ENCODE data around the gene CPT2.

The CPT2 gene

GRCh38 chr1:53220171-53220961 lies 23.7 kb downstream of the CPT2 start, which contains the start of gene CZIB:
Gene CZIB (minus strand): TSS chr1:53220634. CDS start chr1:53220575, 59 bp downstream.
- TF ChIP-seq ELF4 (IDR thresholded peaks at IDR 0.05) = peak; percentile 70; the same call in 1 of the 2 replicates
- no peak for TF ChIP-seq FOXA1 (IDR thresholded peaks at IDR 0.05)
- no peak for TF ChIP-seq SUZ12 (IDR thresholded peaks at IDR 0.05)
- peak; percentile 4; the same call in 1 of the 2 replicates for TF ChIP-seq CTBP1 (IDR thresholded peaks at IDR 0.05; ENCODE audit: borderline replicate concordance)
- no peak for TF ChIP-seq LEF1 (IDR thresholded peaks at IDR 0.05; ENCODE audit: borderline replicate concordance)
- no peak for TF ChIP-seq HDGF (IDR thresholded peaks at IDR 0.05; ENCODE audit: borderline replicate concordance)
- no peak for TF ChIP-seq PKNOX1 (IDR thresholded peaks at IDR 0.05)
- DNase-seq (ENCODE audit: extremely low spot score) = peak; percentile 90
- CTCF ChIA-PET = no interaction called here
- POLR2A ChIA-PET = interaction anchor here (1.3 to 2.2 kb wide), 7 partner anchors 10 to 34 kb away, joined by 4 to 10 read pairs (median 5); partner anchors contain the start of genes CPT2 and MAGOH

GRCh38 chr1:53220962-53221286 lies 24.3 kb downstream of the CPT2 start:
- ChIA-PET POLR2A (interaction anchor here (1.3 to 2.2 kb wide), 7 partner anchors 9 to 35 kb away, joined by 4 to 10 read pairs (median 5); partner anchors contain the start of genes CPT2 and MAGOH), CTCF (no interaction called here)
- DNase-seq (ENCODE audit: extremely low spot score) = no peak
- no peak for TF ChIP-seq ZNF384 (IDR thresholded peaks at IDR 0.05)
- TF ChIP-seq BHLHE40 (IDR thresholded peaks at IDR 0.05; ENCODE audit: borderline replicate concordance) = no peak
- TF ChIP-seq PKNOX1 (IDR thresholded peaks at IDR 0.05) = no peak

GRCh38 chr1:53237638-53238037 lies 41.0 kb downstream of the CPT2 start:
- TF ChIP-seq HDGF (IDR thresholded peaks at IDR 0.05; ENCODE audit: borderline replicate concordance) (no peak), SP1 (IDR thresholded peaks at IDR 0.05) (no peak), BHLHE40 (IDR thresholded peaks at IDR 0.05; ENCODE audit: borderline replicate concordance) (no peak), TARDBP (IDR thresholded peaks at IDR 0.05) (no peak), L3MBTL2 (conservative IDR thresholded peaks at IDR 0.05) (no peak), SUZ12 (IDR thresholded peaks at IDR 0.05) (no peak), ZNF384 (IDR thresholded peaks at IDR 0.05) (no peak), FOXK2 (IDR thresholded peaks at IDR 0.05) (no peak), ELF4 (IDR thresholded peaks at IDR 0.05) (no peak), PKNOX1 (IDR thresholded peaks at IDR 0.05) (no peak), ARNT (IDR thresholded peaks at IDR 0.05) (no peak), LEF1 (IDR thresholded peaks at IDR 0.05; ENCODE audit: borderline replicate concordance) (no peak), FOXM1 (IDR thresholded peaks at IDR 0.05; ENCODE audit: borderline replicate concordance) (no peak), FOXA1 (IDR thresholded peaks at IDR 0.05) (no peak), CTBP1 (IDR thresholded peaks at IDR 0.05; ENCODE audit: borderline replicate concordance) (no peak), NFRKB (IDR thresholded peaks at IDR 0.05) (no peak)
- CTCF ChIA-PET = no interaction called here
- POLR2A ChIA-PET = interaction anchor here (0.7 to 1.9 kb wide), 5 partner anchors 9 to 42 kb away, joined by 3 to 9 read pairs (median 5); no protein-coding TSS in a partner anchor
- no peak for DNase-seq (ENCODE audit: extremely low spot score)

- DNase-seq (ENCODE audit: extremely low spot score) = peak; percentile 98
- CTCF ChIA-PET = no interaction called here
- TF ChIP-seq LEF1 (IDR thresholded peaks at IDR 0.05; ENCODE audit: borderline replicate concordance) (no peak), PKNOX1 (IDR thresholded peaks at IDR 0.05) (peak; percentile 16; the same call in 1 of the 2 replicates), NFRKB (IDR thresholded peaks at IDR 0.05) (no peak), FOXA1 (IDR thresholded peaks at IDR 0.05) (no peak), FOXM1 (IDR thresholded peaks at IDR 0.05; ENCODE audit: borderline replicate concordance) (no peak), ZNF384 (IDR thresholded peaks at IDR 0.05) (no peak), HDGF (IDR thresholded peaks at IDR 0.05; ENCODE audit: borderline replicate concordance) (no peak), CTBP1 (IDR thresholded peaks at IDR 0.05; ENCODE audit: borderline replicate concordance) (no peak), TARDBP (IDR thresholded peaks at IDR 0.05) (no peak), BHLHE40 (IDR thresholded peaks at IDR 0.05; ENCODE audit: borderline replicate concordance) (no peak), ELF4 (IDR thresholded peaks at IDR 0.05) (peak; percentile 84), SP1 (IDR thresholded peaks at IDR 0.05) (no peak), ARNT (IDR thresholded peaks at IDR 0.05) (no peak), SUZ12 (IDR thresholded peaks at IDR 0.05) (no peak), L3MBTL2 (conservative IDR thresholded peaks at IDR 0.05) (peak; percentile 39), FOXK2 (IDR thresholded peaks at IDR 0.05) (0 out of 2 replicates have a peak, but pooled peaks have one; percentile 32)
- POLR2A ChIA-PET = interaction anchor here (0.6 to 1.9 kb wide), 10 partner anchors 9 to 48 kb away, joined by 3 to 9 read pairs (median 4); no protein-coding TSS in a partner anchor
These were observed 41.9 kb downstream of the CPT2 start, which contains the start of gene MAGOH for GRCh38 chr1:53238197-53239155. Gene MAGOH (minus strand): TSS chr1:53238518. CDS start chr1:53238448, 70 bp downstream.

GRCh38 chr1:53241828-53242227 lies 45.2 kb downstream of the CPT2 start:
- TF ChIP-seq BHLHE40 (IDR thresholded peaks at IDR 0.05; ENCODE audit: borderline replicate concordance) (no peak), ELF4 (IDR thresholded peaks at IDR 0.05) (no peak), TARDBP (IDR thresholded peaks at IDR 0.05) (no peak), SUZ12 (IDR thresholded peaks at IDR 0.05) (no peak), NFRKB (IDR thresholded peaks at IDR 0.05) (no peak), FOXA1 (IDR thresholded peaks at IDR 0.05) (no peak)
- ChIA-PET CTCF (no interaction called here), POLR2A (no interaction called here)
- no peak for DNase-seq (ENCODE audit: extremely low spot score)
